Choroid plexus epithelial cell (primary cell): ENCODE measurements around the gene DNAH1.

Experiments
- DNase-seq: peaks from one replicate; pipeline ENCODE4 v3.0.0-alpha.2; 2010; ENCODE audit warnings: low read depth
- H3K4me3 ChIP-seq: 2 replicates; pipeline ENCODE4 v1.5.1; 2011; ENCODE audit warnings: low read depth, mild to moderate bottlenecking, control low read depth, low read length, moderate library complexity
- CTCF ChIP-seq: conservative IDR thresholded peaks from 2 replicates; pipeline ENCODE4 v1.5.1; 2011; ENCODE audit warnings: low read depth, mild to moderate bottlenecking, control low read depth, inconsistent platforms, low read length, moderate library complexity

DNAH1 gene

GRCh38 chr3:52354676-52355075 lies 38.6 kb downstream of the DNAH1 start:
- DNase-seq: no peak
- H3K4me3 ChIP-seq: no peak overlapping the region
- TF ChIP-seq CTCF: no peak

GRCh38 chr3:52355526-52355925 lies 39.4 kb downstream of the DNAH1 start:
- H3K4me3 ChIP-seq: no peak overlapping the region
- no peak for TF ChIP-seq CTCF
- no peak for DNase-seq

GRCh38 chr3:52356126-52356525 lies 40.0 kb downstream of the DNAH1 start:
- TF ChIP-seq CTCF: no peak
- no peak overlapping the region for H3K4me3 ChIP-seq
- DNase-seq: no peak

GRCh38 chr3:52357151-52358080 lies 41.3 kb downstream of the DNAH1 start:
- no peak for DNase-seq
- H3K4me3 ChIP-seq: no peak overlapping the region
- no peak for TF ChIP-seq CTCF

- no peak for DNase-seq
- H3K4me3 ChIP-seq: no peak overlapping the region
- no peak for TF ChIP-seq CTCF
These were observed 42.3 kb downstream of the DNAH1 start for GRCh38 chr3:52358362-52358940.

GRCh38 chr3:52359116-52359855 lies 43.2 kb downstream of the DNAH1 start:
- no peak for DNase-seq
- no peak overlapping the region for H3K4me3 ChIP-seq
- TF ChIP-seq CTCF: no peak
